ENCODE data around the gene C20orf173.

C20orf173 gene

DNA sequence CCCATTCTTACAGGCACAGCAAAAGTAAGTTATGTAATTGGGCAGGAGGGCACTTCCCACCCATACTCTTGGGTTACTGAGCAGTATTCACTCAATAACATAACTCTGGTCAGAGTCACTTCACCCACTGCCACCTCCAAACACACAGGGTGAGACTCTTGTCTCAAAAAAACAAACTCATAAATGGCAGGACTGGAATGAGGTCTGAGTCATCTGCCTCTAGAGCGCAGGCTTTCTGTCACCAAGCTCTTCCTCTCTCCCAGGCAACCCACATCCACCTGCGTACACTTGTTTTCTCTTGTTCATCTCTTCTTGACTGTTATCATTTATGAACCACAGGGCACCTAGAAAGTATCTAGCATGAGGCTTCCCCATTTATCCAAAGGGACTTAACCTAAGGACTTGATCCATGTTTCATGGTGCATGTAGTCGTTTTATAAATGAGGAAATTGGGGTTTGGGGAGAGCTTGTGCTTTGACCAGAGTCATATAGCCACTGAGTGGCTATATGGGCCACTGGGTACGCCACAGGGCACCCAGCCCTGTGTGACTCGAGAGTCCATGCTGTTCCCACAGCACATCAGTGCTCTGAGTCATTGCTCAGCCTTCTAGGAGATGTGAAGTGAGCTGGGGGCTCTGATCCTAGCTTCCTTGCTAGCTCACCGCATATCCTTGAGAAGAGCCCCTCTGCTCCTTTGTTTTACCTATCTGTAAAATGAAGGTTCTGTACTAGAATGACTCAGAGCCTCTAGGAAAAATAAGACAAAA lies 22.4 kb downstream of the C20orf173 start:
- DNase-seq (ENCODE audit: low read depth in 2 of 2) = no peak

GRCh38 chr20:35506179-35506578 lies 23.3 kb downstream of the C20orf173 start:
- no peak for DNase-seq (ENCODE audit: low read depth in 2 of 2)

GRCh38 chr20:35504751-35505150 lies 24.7 kb downstream of the C20orf173 start:
- no peak for DNase-seq (ENCODE audit: low read depth in 2 of 2)

DNA sequence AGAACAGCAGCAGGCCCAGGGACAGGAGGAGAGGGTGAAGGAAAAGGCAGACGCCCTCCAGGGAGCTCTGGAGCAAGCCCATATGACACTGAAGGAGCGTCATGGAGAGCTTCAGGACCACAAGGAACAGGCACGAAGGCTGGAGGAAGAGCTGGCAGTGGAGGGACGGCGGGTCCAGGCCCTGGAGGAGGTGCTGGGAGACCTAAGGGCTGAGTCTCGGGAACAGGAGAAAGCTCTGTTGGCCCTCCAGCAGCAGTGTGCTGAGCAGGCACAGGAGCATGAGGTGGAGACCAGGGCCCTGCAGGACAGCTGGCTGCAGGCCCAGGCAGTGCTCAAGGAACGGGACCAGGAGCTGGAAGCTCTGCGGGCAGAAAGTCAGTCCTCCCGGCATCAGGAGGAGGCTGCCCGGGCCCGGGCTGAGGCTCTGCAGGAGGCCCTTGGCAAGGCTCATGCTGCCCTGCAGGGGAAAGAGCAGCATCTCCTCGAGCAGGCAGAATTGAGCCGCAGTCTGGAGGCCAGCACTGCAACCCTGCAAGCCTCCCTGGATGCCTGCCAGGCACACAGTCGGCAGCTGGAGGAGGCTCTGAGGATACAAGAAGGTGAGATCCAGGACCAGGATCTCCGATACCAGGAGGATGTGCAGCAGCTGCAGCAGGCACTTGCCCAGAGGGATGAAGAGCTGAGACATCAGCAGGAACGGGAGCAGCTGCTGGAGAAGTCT lies 25.5 kb downstream of the C20orf173 start:
- DNase-seq (ENCODE audit: low read depth in 2 of 2) = no peak

GRCh38 chr20:35503281-35503680 lies 26.2 kb downstream of the C20orf173 start:
- DNase-seq (ENCODE audit: low read depth in 2 of 2) = no peak

GRCh38 chr20:35502352-35502751 lies 27.1 kb downstream of the C20orf173 start:
- no peak for DNase-seq (ENCODE audit: low read depth in 2 of 2)

- DNase-seq (ENCODE audit: low read depth in 2 of 2) = no peak
Observed at GRCh38 chr20:35499271-35499670, 30.2 kb downstream of the C20orf173 start.

GRCh38 chr20:35497780-35498189 lies 31.7 kb downstream of the C20orf173 start:
- DNase-seq (ENCODE audit: low read depth in 2 of 2) = no peak

DNA sequence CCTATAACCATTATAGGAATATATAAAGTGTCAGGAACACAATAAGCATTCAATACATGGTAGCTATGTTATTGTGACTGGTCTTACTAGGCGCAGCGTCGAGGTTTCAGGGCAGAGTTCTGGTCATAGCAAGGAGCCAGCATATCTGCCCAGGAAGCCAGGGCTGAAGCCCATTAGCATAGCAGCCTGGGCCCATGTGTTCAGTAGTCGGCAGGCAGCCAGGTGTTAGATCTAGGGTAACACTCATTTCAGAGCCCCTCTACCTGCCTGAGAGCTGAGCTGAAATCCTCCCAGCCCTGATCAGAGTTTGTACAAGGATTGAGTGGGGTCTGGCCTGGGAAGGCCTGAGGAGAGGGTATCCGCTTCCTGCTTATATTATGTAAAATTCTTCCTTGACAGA lies 32.1 kb downstream of the C20orf173 start:
- no peak for DNase-seq (ENCODE audit: low read depth in 2 of 2)

- no peak for DNase-seq (ENCODE audit: low read depth in 2 of 2)
Observed at GRCh38 chr20:35496481-35496880, 33.0 kb downstream of the C20orf173 start.

DNA sequence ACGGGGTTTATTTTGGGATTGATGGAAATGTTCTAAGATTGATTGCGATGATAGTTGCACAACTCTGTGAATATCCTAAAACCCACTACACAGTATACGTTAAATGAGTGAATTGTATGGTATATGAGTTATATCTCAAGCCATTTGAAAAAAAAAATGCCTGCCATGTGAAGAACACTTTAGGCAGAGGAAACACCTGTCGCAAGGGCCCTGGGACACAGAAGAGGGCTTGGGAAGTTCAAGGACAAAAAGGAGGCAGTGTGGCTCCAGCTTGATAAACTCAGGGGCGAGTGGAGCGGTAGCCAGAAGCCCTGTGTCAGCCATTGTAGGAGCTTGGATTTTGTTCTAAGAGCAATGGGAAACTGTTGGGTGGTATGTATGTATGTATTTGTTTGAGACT lies 37.1 kb downstream of the C20orf173 start:
- DNase-seq (ENCODE audit: low read depth in 2 of 2) = no peak

DNA sequence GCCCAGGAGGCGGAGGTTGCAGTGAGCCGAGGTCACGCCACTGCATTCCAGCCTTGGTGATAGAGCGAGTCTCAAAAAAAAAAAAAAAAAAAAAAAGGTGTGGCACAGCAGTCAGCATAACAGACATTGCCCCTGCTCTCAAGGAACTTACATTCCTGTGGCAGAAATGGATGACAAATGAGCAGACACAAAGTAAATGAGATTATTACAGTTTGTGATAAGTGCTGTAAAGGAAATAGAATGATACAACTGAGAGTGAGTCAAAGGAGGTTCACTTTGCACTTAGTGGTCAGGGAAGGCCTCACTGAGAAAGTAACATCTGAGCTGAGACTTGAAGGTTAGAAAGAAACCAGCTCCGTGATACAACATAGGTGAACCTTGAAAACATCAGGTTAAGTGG lies 37.6 kb downstream of the C20orf173 start:
- no peak for DNase-seq (ENCODE audit: low read depth in 2 of 2)

DNA sequence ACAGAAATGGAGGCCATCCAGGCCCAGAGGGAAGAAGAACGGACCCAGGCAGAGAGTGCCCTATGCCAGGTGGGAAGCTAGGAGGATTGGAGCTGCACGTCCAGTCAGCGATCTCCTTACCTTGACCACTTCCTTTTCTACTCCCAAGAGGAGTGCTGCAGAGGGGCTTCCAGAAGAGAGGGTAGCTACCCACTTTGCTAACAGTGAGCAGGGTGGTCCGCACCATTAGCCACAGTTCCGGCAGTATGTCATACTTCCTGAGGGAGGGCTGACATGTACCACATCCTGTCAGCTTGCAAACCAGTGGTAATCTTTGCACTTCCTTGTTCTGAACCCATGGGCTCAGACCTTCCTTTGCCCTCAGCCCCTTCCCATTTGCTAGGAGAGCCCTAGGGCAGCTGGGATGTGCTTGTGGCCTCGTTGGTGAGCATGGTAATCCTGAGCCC lies 38.7 kb downstream of the C20orf173 start:
- no peak for DNase-seq (ENCODE audit: low read depth in 2 of 2)

GRCh38 chr20:35489717-35490116 lies 39.7 kb downstream of the C20orf173 start:
- no peak for DNase-seq (ENCODE audit: low read depth in 2 of 2)

DNA sequence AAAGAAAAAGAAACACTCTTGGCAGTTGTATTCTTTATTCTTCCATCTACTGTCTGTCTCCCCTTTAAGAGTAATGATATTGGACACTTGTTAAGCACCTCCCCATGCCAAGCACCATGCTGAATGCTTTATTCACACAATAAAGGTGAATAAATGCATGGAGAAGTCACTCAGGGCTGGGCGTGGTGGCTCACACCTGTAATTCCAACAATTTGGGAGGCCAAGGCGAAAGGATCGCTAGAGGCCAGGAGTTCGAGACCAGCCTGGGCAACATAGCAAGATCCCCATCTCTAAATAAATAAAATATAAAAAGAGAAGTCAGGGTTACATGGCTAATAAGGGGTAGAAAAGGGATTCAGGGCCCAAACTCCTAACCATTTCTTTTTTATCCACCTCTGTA lies 42.0 kb downstream of the C20orf173 start:
- no peak for DNase-seq (ENCODE audit: low read depth in 2 of 2)

- DNase-seq (ENCODE audit: low read depth in 2 of 2) = no peak
Observed at GRCh38 chr20:35479798-35480197, 49.7 kb downstream of the C20orf173 start.

GRCh38 chr20:35478804-35479472 lies 50.5 kb downstream of the C20orf173 start:
- DNase-seq (ENCODE audit: low read depth in 2 of 2) = no peak
